Heart right ventricle (tissue), 16 donors: ENCODE results near the gene AWAT1. TPM values are rescaled to one million over a fixed set of nuclear protein-coding genes. Genes with fewer than 3 reads are reported as not detected.

Experiments
- ATAC-seq, 8 donors: fragments of 200-7000 bp; cut with Tn5 transposase; one replicate each; pipeline ENCODE4 v1.9.1; 2020; ENCODE audit warnings: mild to moderate bottlenecking in 8 of 8, moderate library complexity in 8 of 8, moderate number of reproducible peaks in 1 of 8
- DNase-seq, 2 donors: peaks; one replicate each; pipeline ENCODE4 v3.0.0-alpha.2; 2020
- H3K27ac ChIP-seq, 10 donors: fragments of 200-600 bp; sonication (generic) in 2 of 10; one replicate each; pipeline versions ENCODE4 v1.5.0 to v1.8.0; 2020 to 2022; ENCODE audit warnings: mild to moderate bottlenecking in 3 of 10
- H3K27me3 ChIP-seq, 7 donors: fragments of 200-600 bp; one replicate each; pipeline ENCODE4 v1.8.0; 2021 to 2022; ENCODE audit warnings: mild to moderate bottlenecking in 2 of 7
- H3K36me3 ChIP-seq, 9 donors: fragments of 200-600 bp; sonication (generic) in 1 of 9; one replicate each; pipeline versions ENCODE4 v1.5.0 to v1.8.0; 2020 to 2022; ENCODE audit warnings: mild to moderate bottlenecking in 2 of 9
- H3K4me1 ChIP-seq, 9 donors: fragments of 200-600 bp; sonication (generic) in 1 of 9; one replicate each; pipeline versions ENCODE4 v1.5.0 to v1.8.0; 2020 to 2022; ENCODE audit warnings: mild to moderate bottlenecking in 4 of 9
- H3K4me3 ChIP-seq, 10 donors: fragments of 200-600 bp; sonication (generic) in 2 of 10; one replicate each; pipeline versions ENCODE4 v1.5.0 to v1.8.0; 2020 to 2022; ENCODE audit warnings: mild to moderate bottlenecking in 7 of 10, moderate library complexity in 2 of 10
- H3K9me3 ChIP-seq, 11 donors: fragments of 200-600 bp in 10 of 11; sonication (generic) in 2 of 11; one replicate each; pipeline versions ENCODE4 v1.5.0 to v1.8.0; 2013 to 2022; ENCODE audit warnings: mild to moderate bottlenecking in 2 of 11, control low read depth in 1 of 11, moderate library complexity in 1 of 11
- WGBS, 2 donors: extraction: QIAGEN DNeasy Blood & Tissue Kit; methylation state at CpG; one replicate each; pipeline ENCODE4 v1.1.7; 2013; ENCODE audit warnings: inconsistent platforms in 1 of 2; 5-methylcytosine and 5-hydroxymethylcytosine counted together
- intact Hi-C, 10 donors: fragments of 100-400 bp; cut with DNase I; formaldehyde crosslinking; loops; one replicate each; pipeline versions ENCODE4 v1.11.1 to v1.14.2; 2022
- polyA plus RNA-seq, 2 donors: library from polyadenylated mRNA; stranded (reverse); fragments of 200-250 nt; gene quantifications; one replicate each; pipeline ENCODE4 v1.2.3, GENCODE V29; 2013
- total RNA-seq, 10 donors: library from RNA; stranded (reverse); fragmentation: NEBNext Ultra II Directional in 3 of 10; extraction: Animal tissue kit (Norgen Biotek cat#: 25700) in 3 of 10; gene quantifications; one replicate each; pipeline versions ENCODE4 v1.2.1 to v1.2.4, GENCODE V29; 2021 to 2023
- TF ChIP-seq, protein P1 (sequence below), 9 donors: fragments of 200-600 bp; sonication (generic) in 2 of 9; IDR thresholded peaks; one replicate each; pipeline versions ENCODE4 v1.5.0 to v1.8.0; 2021 to 2022; ENCODE audit warnings: antibody characterized with exemption in 9 of 9, mild to moderate bottlenecking in 5 of 9, moderate library complexity in 1 of 9
- donor health status: Arrhythmogenic right ventricular cardiomyopathy.
- donor health status: ischemic (EF 13 %, LVEDD 7.1; RV severe dilation, severe dysfunction).
- donor health status: healthy with polysubstance abuse.
- donor health status: DM: no; HTN: yes; CAD: no.
- donor health status: DM: no; HTN: no; CAD: no.
- donor health status: ischemic (EF 25% LVEDD 6.9; RV normal size, moderate dysfunction).
- donor health status: ischemic (EF 25% LVEDD 5.7; RV mildly dilated, moderate dysfunction).
- donor health status: healthy.
- donor health status: DM: yes; HTN: yes; CAD: no.
- donor health status: Ischemic cardiomyopathy.
- donor health status: ischemic (EF 35%, LVEDD 5.7; RV mildly dilated, moderate dysfunction).
- donor health status: nonischemic (EF 11% LVEDD 7.7; RV severe dilation, severe dysfunction).
- donor health status: DM: yes; HTN: yes; CAD: no.
- donor health status: PGD.
- donor health status: ischemic (EF 29% LVEDD 5.4; RV normal size, mild dysfunction).
- donor health status: nonischemic (EF 23%, LVEDD 6.1; RV moderate dilation, normal function).

AWAT1 gene
- total and polyA plus RNA-seq, 12 donors: not detected

DNA sequence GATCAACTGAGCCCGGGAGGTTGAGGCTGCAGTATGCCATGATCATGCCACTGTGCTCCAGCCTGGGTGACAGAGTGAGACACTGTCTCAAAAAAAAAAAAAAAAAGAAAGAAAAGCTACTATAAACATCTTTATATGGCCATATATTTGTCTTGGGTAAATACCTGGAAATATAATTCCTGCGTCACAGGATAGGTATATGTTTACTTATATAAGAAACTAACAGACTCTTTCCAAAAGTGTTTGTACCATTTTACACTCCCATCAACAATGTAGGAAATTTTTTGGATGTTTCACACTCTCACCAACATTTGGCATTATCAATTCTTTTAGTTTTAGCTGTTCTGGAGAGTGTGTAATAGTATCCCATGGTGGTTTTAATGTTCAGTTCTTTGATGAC lies 12.8 kb downstream of the AWAT1 start:
- no peaks in the 10 kb centered on the region for H3K4me1 ChIP-seq
- H3K9me3 ChIP-seq: no peaks in the 10 kb centered on the region
- no peak overlapping the region for H3K4me3 ChIP-seq
- intact Hi-C loops: no loop called here
- TF ChIP-seq, protein P1, sequence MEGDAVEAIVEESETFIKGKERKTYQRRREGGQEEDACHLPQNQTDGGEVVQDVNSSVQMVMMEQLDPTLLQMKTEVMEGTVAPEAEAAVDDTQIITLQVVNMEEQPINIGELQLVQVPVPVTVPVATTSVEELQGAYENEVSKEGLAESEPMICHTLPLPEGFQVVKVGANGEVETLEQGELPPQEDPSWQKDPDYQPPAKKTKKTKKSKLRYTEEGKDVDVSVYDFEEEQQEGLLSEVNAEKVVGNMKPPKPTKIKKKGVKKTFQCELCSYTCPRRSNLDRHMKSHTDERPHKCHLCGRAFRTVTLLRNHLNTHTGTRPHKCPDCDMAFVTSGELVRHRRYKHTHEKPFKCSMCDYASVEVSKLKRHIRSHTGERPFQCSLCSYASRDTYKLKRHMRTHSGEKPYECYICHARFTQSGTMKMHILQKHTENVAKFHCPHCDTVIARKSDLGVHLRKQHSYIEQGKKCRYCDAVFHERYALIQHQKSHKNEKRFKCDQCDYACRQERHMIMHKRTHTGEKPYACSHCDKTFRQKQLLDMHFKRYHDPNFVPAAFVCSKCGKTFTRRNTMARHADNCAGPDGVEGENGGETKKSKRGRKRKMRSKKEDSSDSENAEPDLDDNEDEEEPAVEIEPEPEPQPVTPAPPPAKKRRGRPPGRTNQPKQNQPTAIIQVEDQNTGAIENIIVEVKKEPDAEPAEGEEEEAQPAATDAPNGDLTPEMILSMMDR (IDR thresholded peaks at IDR 0.05): no peak
- no peak overlapping the region for H3K27ac ChIP-seq
- ATAC-seq (no peak), DNase-seq (no peak)
- 93 to 97% methylated on average over 2 of the region's 2 CpGs for WGBS, 2 donors
- peaks cover 0 to 6% (median 0%) of the 10 kb centered on the region in 7 donors for H3K27me3 ChIP-seq
- no peaks in the 10 kb centered on the region for H3K36me3 ChIP-seq

DNA sequence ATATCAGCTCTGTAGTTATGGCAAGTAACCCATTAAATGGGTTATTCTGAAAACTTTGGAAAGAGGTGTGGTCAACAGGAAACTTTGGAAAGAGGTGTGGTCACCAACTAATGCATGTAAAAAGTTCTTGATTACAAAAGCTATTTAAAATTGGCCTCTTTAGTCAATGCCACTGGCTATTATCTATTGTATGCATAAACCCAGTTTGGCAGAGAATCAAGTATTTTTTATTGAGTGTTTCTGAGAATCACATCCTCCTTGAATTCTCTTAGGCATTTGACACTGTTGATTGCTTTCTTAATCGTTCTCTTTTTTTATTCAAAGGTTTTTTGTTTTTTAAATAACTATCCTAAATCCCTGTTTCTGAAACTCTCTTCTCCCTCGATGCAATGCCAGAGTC lies 18.0 kb downstream of the AWAT1 start:
- 59 to 62% methylated on average over 2 of the region's 2 CpGs for WGBS, 2 donors
- Histone ChIP-seq H3K27ac (no peak overlapping the region), H3K4me3 (no peak overlapping the region), H3K27me3 (peaks cover 0 to 6% (median 0%) of the 10 kb centered on the region in 7 donors), H3K9me3 (no peaks in the 10 kb centered on the region), H3K36me3 (no peaks in the 10 kb centered on the region), H3K4me1 (no peaks in the 10 kb centered on the region)
- TF ChIP-seq, protein P1 (IDR thresholded peaks at IDR 0.05): no peak
- intact Hi-C loops: no loop called here
- DNase-seq: no peak
- ATAC-seq: no peak

DNA sequence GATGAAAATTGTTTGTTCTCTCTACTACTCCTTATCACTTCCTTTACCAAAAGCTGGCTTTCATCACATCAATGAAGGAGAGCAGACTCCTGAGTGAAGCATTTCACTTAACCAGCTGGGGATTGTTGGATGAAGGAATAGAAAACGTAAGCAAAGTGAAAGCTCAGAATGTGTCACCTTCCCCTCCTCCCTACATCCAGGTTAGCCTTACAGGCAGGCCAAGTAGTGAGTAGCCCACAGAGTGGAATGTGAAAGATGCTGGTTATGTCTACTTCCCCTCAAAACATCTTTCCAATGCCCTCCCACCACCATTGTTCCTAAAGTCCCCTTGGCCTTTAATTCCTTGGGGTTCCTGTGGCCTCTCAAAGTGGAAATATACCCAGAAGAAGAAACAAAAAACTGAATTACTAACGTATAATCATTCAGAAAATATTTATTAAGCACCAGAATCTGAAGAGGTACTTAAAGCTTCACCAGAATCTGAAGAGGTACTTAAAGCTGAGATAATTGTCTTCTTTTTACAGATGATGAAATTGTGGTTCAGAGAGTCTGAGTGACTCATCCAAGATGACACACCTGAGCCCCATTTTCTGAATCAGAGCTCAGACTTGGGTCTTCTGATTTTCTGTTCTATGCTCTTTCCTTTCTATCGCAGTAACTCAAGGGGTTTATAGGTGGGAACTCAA lies 19.1 kb downstream of the AWAT1 start:
- Histone ChIP-seq H3K27me3 (peaks cover 0 to 6% (median 0%) of the 10 kb centered on the region in 7 donors), H3K27ac (no peak overlapping the region), H3K36me3 (no peaks in the 10 kb centered on the region), H3K4me1 (no peaks in the 10 kb centered on the region), H3K4me3 (no peak overlapping the region), H3K9me3 (no peaks in the 10 kb centered on the region)
- intact Hi-C loops: no loop called here
- no peak for DNase-seq
- no peak for ATAC-seq
- TF ChIP-seq, protein P1 (IDR thresholded peaks at IDR 0.05): no peak
- 87 to 90% methylated on average over 3 of the region's 3 CpGs for WGBS, 2 donors

DNA sequence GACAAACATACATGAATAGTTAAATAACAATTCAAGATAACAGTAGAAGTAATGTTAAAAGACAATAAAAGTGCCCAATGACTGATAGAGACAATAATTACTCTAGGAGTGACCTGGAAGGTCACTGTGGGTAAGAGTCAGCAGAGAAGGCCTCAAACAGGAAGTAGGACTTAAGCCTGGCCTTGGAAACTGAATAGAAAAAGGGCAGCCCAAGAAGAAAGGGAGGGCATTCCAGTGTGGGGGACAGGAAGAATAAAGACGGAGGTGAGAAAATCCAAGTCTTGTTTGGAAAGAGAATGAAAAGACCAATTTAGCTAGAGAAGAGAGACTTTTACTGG lies 19.6 kb downstream of the AWAT1 start:
- no peaks in the 10 kb centered on the region for H3K36me3 ChIP-seq
- no peak overlapping the region for H3K4me3 ChIP-seq
- TF ChIP-seq, protein P1 (IDR thresholded peaks at IDR 0.05): no peak
- H3K27ac ChIP-seq: no peak overlapping the region
- H3K9me3 ChIP-seq: no peaks in the 10 kb centered on the region
- intact Hi-C loops: no loop called here
- no peak for ATAC-seq
- no peak for DNase-seq
- H3K27me3 ChIP-seq: peaks cover 0 to 6% (median 0%) of the 10 kb centered on the region in 7 donors
- H3K4me1 ChIP-seq: no peaks in the 10 kb centered on the region
- 63 to 75% methylated on average over 1 of the region's 1 CpG for WGBS, 2 donors
